CD14-positive monocyte (primary cell): Measurements from ENCODE around the gene FAP. TPM values are rescaled to one million over a fixed set of nuclear protein-coding genes. Genes with fewer than 3 reads are reported as not detected.

ENCODE experiments used
- DNase-seq, 3 donors: peaks; one replicate each; pipeline ENCODE4 v3.0.0-alpha.2; 2011 to 2022
- H2AFZ ChIP-seq: 2 replicates; pipeline ENCODE4 v1.6.0; 2012; ENCODE audit warnings: mild to moderate bottlenecking, low read depth, low read length, inconsistent platforms; ENCODE audit not compliant: insufficient read depth, poor library complexity, severe bottlenecking
- H3K27ac ChIP-seq, 2 donors: 1 replicate in 1 of 2; 2 replicates in 1 of 2; pipeline ENCODE4 v1.5.1; 2012 to 2013; ENCODE audit warnings: low read length in 2 of 2, control low read depth in 1 of 2, inconsistent platforms in 1 of 2, low read depth in 1 of 2, mild to moderate bottlenecking in 1 of 2
- H3K27me3 ChIP-seq, 2 donors: one replicate each; pipeline versions ENCODE4 v1.6.0 to v1.6.1; 2011 to 2013; ENCODE audit warnings: low read length in 2 of 2; ENCODE audit not compliant: control insufficient read depth in 2 of 2, insufficient read depth in 2 of 2
- H3K36me3 ChIP-seq, 2 donors: replicated peaks in 1 of 2; 1 replicate in 1 of 2; 2 replicates in 1 of 2; pipeline versions ENCODE4 v1.5.1 to v1.6.1; 2012 to 2013; ENCODE audit warnings: low read length in 2 of 2, control low read depth in 1 of 2, inconsistent platforms in 1 of 2, mild to moderate bottlenecking in 1 of 2; ENCODE audit not compliant: insufficient read depth in 2 of 2, control insufficient read depth in 1 of 2
- H3K4me1 ChIP-seq, 2 donors: 1 replicate in 1 of 2; 2 replicates in 1 of 2; pipeline versions ENCODE4 v1.5.1 to v1.6.1; 2012 to 2013; ENCODE audit warnings: low read length in 2 of 2, control low read depth in 1 of 2, inconsistent platforms in 1 of 2, mild to moderate bottlenecking in 1 of 2, moderate library complexity in 1 of 2; ENCODE audit not compliant: insufficient read depth in 2 of 2, control insufficient read depth in 1 of 2
- H3K4me2 ChIP-seq: replicated peaks from 2 replicates; pipeline ENCODE3; 2012; ENCODE audit warnings: low read length, moderate library complexity, mild to moderate bottlenecking; ENCODE audit not compliant: poor library complexity, severe bottlenecking; ENCODE audit errors: extremely low read depth
- H3K4me3 ChIP-seq, 3 experiments: fragments of 200-600 bp in 1 of 3; sonication (generic) in 1 of 3; replicated peaks in 1 of 3; 1 replicate in 2 of 3; 2 replicates in 1 of 3; pipeline ENCODE4 v1.5.1; 2011 to 2013; ENCODE audit warnings: low read length in 3 of 3, mild to moderate bottlenecking in 3 of 3, control low read depth in 2 of 3, low read depth in 2 of 3, inconsistent platforms in 1 of 3, moderate library complexity in 1 of 3
- H3K79me2 ChIP-seq: 2 replicates; pipeline ENCODE4 v1.6.0; 2012; ENCODE audit warnings: mild to moderate bottlenecking, control low read depth, inconsistent platforms, low read length, moderate library complexity; ENCODE audit not compliant: insufficient read depth
- H3K9ac ChIP-seq: 2 replicates; pipeline ENCODE4 v1.6.0; 2017; ENCODE audit warnings: low read length, mild to moderate bottlenecking; ENCODE audit not compliant: insufficient read depth, poor library complexity, severe bottlenecking
- H3K9me3 ChIP-seq, 2 donors: replicated peaks in 1 of 2; 1 replicate in 1 of 2; 2 replicates in 1 of 2; pipeline versions ENCODE4 v1.5.1 to v1.6.1; 2012 to 2013; ENCODE audit warnings: low read length in 2 of 2, control low read depth in 1 of 2; ENCODE audit not compliant: control insufficient read depth in 1 of 2, insufficient read depth in 1 of 2
- H4K20me1 ChIP-seq: 2 replicates; pipeline ENCODE4 v1.6.0; 2012; ENCODE audit warnings: mild to moderate bottlenecking, low read length, control low read depth, moderate library complexity; ENCODE audit not compliant: insufficient read depth
- H3K27ac Mint-ChIP-seq, 7 donors: one replicate each; pipeline ENCODE4 v1.8.0; 2020; ENCODE audit warnings: mild to moderate bottlenecking in 7 of 7, mixed read lengths in 7 of 7, moderate library complexity in 6 of 7, inconsistent platforms in 2 of 7
- H3K27me3 Mint-ChIP-seq, 3 donors: one replicate each; pipeline ENCODE4 v1.8.0; 2021 to 2022; ENCODE audit warnings: low read depth in 3 of 3, mild to moderate bottlenecking in 3 of 3, mixed read lengths in 3 of 3, moderate library complexity in 3 of 3, inconsistent platforms in 1 of 3
- H3K36me3 Mint-ChIP-seq, 2 donors: one replicate each; pipeline ENCODE4 v1.8.0; 2020; ENCODE audit warnings: mixed read lengths in 2 of 2, inconsistent platforms in 1 of 2, mild to moderate bottlenecking in 1 of 2
- H3K4me1 Mint-ChIP-seq: one replicate; pipeline ENCODE4 v1.8.0; 2020; ENCODE audit warnings: mild to moderate bottlenecking, mixed read lengths
- H3K4me3 Mint-ChIP-seq, 2 donors: one replicate each; pipeline ENCODE4 v1.8.0; 2020; ENCODE audit warnings: mild to moderate bottlenecking in 2 of 2, mixed read lengths in 2 of 2, moderate library complexity in 1 of 2
- H3K9me3 Mint-ChIP-seq, 7 donors: one replicate each; pipeline ENCODE4 v1.8.0; 2020 to 2022; ENCODE audit warnings: mixed read lengths in 7 of 7, mild to moderate bottlenecking in 6 of 7, moderate library complexity in 6 of 7, inconsistent platforms in 2 of 7
- CTCF ChIP-seq: fragments of 200-600 bp; IDR thresholded peaks from one replicate; pipeline ENCODE4 v1.8.0; 2022; ENCODE audit warnings: antibody characterized with exemption, mild to moderate bottlenecking
- WGBS: methylation state at CpG from one replicate; pipeline ENCODE4 v1.1.5; 2013; ENCODE audit warnings: missing lambda C conversion rate; ENCODE audit not compliant: insufficient coverage; 5-methylcytosine and 5-hydroxymethylcytosine counted together
- intact Hi-C, 2 donors: fragments of 100-400 bp; cut with micrococcal nuclease; formaldehyde crosslinking; loops; one replicate each; pipeline versions ENCODE4 v1.15.0 to v1.15.1; 2023
- polyA plus RNA-seq, 3 donors: library from polyadenylated mRNA; depleted of rRNA in 1 of 3; unstranded in 2 of 3; stranded (reverse) in 1 of 3; fragments of 300-500 nt in 2 of 3; fragments of >200 nt in 1 of 3; fragmentation: Illumina TruSeq in 2 of 3; gene quantifications; 1 replicate in 2 of 3; 2 replicates in 1 of 3; pipeline ENCODE4 v1.2.3, GENCODE V29; 2012 to 2021

Gene FAP
- polyA plus RNA-seq, 3 donors = not detected

- Histone ChIP-seq H3K9me3 (no peaks in the 10 kb centered on the region), H3K27me3 (no peaks in the 10 kb centered on the region), H3K4me2 (no peak overlapping the region), H3K79me2 (no peaks in the 10 kb centered on the region), H3K4me3 (no peak overlapping the region), H4K20me1 (no peaks in the 10 kb centered on the region), H3K9ac (no peak overlapping the region), H2AFZ (no peak overlapping the region), H3K4me1 (peaks cover 16 to 17% of the 10 kb centered on the region in 2 donors), H3K27ac (peak overlapping the region in 1 of 2 donors; percentile 23), H3K36me3 (no peaks in the 10 kb centered on the region)
- peaks cover 0 to 3% (median 0%) of the 10 kb centered on the region in 3 donors for H3K27me3 Mint-ChIP-seq
- H3K36me3 Mint-ChIP-seq = no peaks in the 10 kb centered on the region
- TF ChIP-seq CTCF = no peak
- no peaks in the 10 kb centered on the region for H3K9me3 Mint-ChIP-seq
- intact Hi-C loops = loop anchor here in 1 of 2 donors (5.0 kb wide), 1 partner anchor 114 kb away; no protein-coding TSS in a partner anchor
- peak overlapping the region; percentile 16 to 84 (median 59) for H3K27ac Mint-ChIP-seq
- DNase-seq = no peak
- H3K4me3 Mint-ChIP-seq = no peak overlapping the region
- H3K4me1 Mint-ChIP-seq = peaks cover 13% of the 10 kb centered on the region
- WGBS = no CpG with 5 or more reads among the region's 2 CpGs
Measured at GRCh38 chr2:162126527-162126926, 116.7 kb downstream of the FAP start.

- peak; percentile 53 to 67 (median 65) for DNase-seq
- no peaks in the 10 kb centered on the region for H3K9me3 Mint-ChIP-seq
- intact Hi-C loops = loop anchor here in 1 of 2 donors (5.0 kb wide), 1 partner anchor 114 kb away; no protein-coding TSS in a partner anchor
- H3K4me3 Mint-ChIP-seq = no peak overlapping the region
- H3K27ac Mint-ChIP-seq = peak overlapping the region in 5 of 7 donors; percentile 29 to 76 (median 59)
- no peaks in the 10 kb centered on the region for H3K9me3 ChIP-seq
- peaks cover 16 to 17% of the 10 kb centered on the region in 2 donors for H3K4me1 ChIP-seq
- peaks cover 13% of the 10 kb centered on the region for H3K4me1 Mint-ChIP-seq
- peak overlapping the region in 1 of 2 donors; percentile 23 for H3K27ac ChIP-seq
- H3K27me3 ChIP-seq = no peaks in the 10 kb centered on the region
- no peak overlapping the region for H2AFZ ChIP-seq
- H3K36me3 Mint-ChIP-seq = no peaks in the 10 kb centered on the region
- no peak for TF ChIP-seq CTCF
- WGBS = no CpG with 5 or more reads among the region's 1 CpG
- H3K79me2 ChIP-seq = no peaks in the 10 kb centered on the region
- no peak overlapping the region for H3K4me2 ChIP-seq
- H3K27me3 Mint-ChIP-seq = peaks cover 0 to 3% (median 0%) of the 10 kb centered on the region in 3 donors
- no peak overlapping the region for H3K9ac ChIP-seq
- H4K20me1 ChIP-seq = no peaks in the 10 kb centered on the region
- no peak overlapping the region for H3K4me3 ChIP-seq
- H3K36me3 ChIP-seq = no peaks in the 10 kb centered on the region
Measured at GRCh38 chr2:162126111-162126519, 117.1 kb downstream of the FAP start.
